Stimulated activated CD4-positive, alpha-beta T cell treated with anti-CD3 and anti-CD28 coated beads, Interleukin-15, amount 100 ng/mL, for 48 hours (primary cell): ENCODE data around the gene TJP1.
"Not testable (repeated sequence)": the region's sequence is repeated elsewhere in the genome, so short reads cannot be mapped to it uniquely, and the experiment has no call there.

Source experiments
- DNase-seq, 2 donors: peaks; one replicate each; pipeline ENCODE4 v3.0.0-alpha.2; 2020; ENCODE audit warnings: low read depth in 2 of 2

The TJP1 gene

GRCh38 chr15:29756358-29757267 is 65.7 kb downstream of the TJP1 start:
- no peak for DNase-seq

GRCh38 chr15:29754009-29754408 is 68.3 kb downstream of the TJP1 start:
- not testable (repeated sequence) for DNase-seq

GRCh38 chr15:29753506-29753905 is 68.8 kb downstream of the TJP1 start:
- DNase-seq, result no peak

- DNase-seq, result no peak
Observed at GRCh38 chr15:29750754-29751153, 71.5 kb downstream of the TJP1 start.

- DNase-seq, result no peak
Observed at GRCh38 chr15:29749365-29750086, 72.7 kb downstream of the TJP1 start.

- no peak for DNase-seq
Observed at GRCh38 chr15:29747837-29748417, 74.3 kb downstream of the TJP1 start.

- DNase-seq, result no peak
Observed at GRCh38 chr15:29743475-29743874, 78.8 kb downstream of the TJP1 start.

- DNase-seq, result no peak
Observed at GRCh38 chr15:29740692-29741311, 81.5 kb downstream of the TJP1 start.

GRCh38 chr15:29736744-29737020 is 85.6 kb downstream of the TJP1 start:
- DNase-seq, result no peak

GRCh38 chr15:29736012-29736743 is 86.1 kb downstream of the TJP1 start:
- no peak for DNase-seq

GRCh38 chr15:29734917-29735572 is 87.2 kb downstream of the TJP1 start:
- no peak for DNase-seq

- DNase-seq, result no peak
Observed at GRCh38 chr15:29731865-29732264, 90.4 kb downstream of the TJP1 start.

GRCh38 chr15:29730471-29730870 is 91.8 kb downstream of the TJP1 start:
- not testable (repeated sequence) for DNase-seq

GRCh38 chr15:29728418-29728817 is 93.8 kb downstream of the TJP1 start:
- no peak for DNase-seq

GRCh38 chr15:29727871-29728270 is 94.4 kb downstream of the TJP1 start:
- no peak for DNase-seq

- no peak for DNase-seq
Observed at GRCh38 chr15:29726553-29726952, 95.7 kb downstream of the TJP1 start.

GRCh38 chr15:29724026-29724425 is 98.2 kb downstream of the TJP1 start:
- DNase-seq, result no peak

- DNase-seq, result no peak
Observed at GRCh38 chr15:29713784-29714183, 108.5 kb downstream of the TJP1 start.

GRCh38 chr15:29712149-29712885 is 110.0 kb downstream of the TJP1 start:
- no peak for DNase-seq

- DNase-seq, result no peak
Observed at GRCh38 chr15:29711531-29711930, 110.7 kb downstream of the TJP1 start.
